Hepatic stellate cell (primary cell): ENCODE results near the gene BCR.

Experiments used
- DNase-seq: peaks from one replicate; pipeline ENCODE4 v3.0.0; 2011; ENCODE audit warnings: low spot score

BCR gene

GRCh38 chr22:23232094-23232905 is 52.0 kb downstream of the BCR start:
- DNase-seq, result no peak

- DNase-seq, result no peak
These were observed 52.8 kb downstream of the BCR start for GRCh38 chr22:23233084-23233531.

GRCh38 chr22:23233752-23234408 is 53.6 kb downstream of the BCR start:
- no peak for DNase-seq

GRCh38 chr22:23234409-23235161 is 54.3 kb downstream of the BCR start:
- DNase-seq, result no peak

GRCh38 chr22:23235425-23235824 is 55.1 kb downstream of the BCR start:
- no peak for DNase-seq

GRCh38 chr22:23236026-23236425 is 55.7 kb downstream of the BCR start:
- DNase-seq, result no peak

- no peak for DNase-seq
These were observed 56.3 kb downstream of the BCR start for GRCh38 chr22:23236440-23237184.

- no peak for DNase-seq
These were observed 57.0 kb downstream of the BCR start for GRCh38 chr22:23237201-23237798.

- no peak for DNase-seq
These were observed 57.5 kb downstream of the BCR start for GRCh38 chr22:23237841-23238240.

- DNase-seq, result no peak
These were observed 58.4 kb downstream of the BCR start for GRCh38 chr22:23238707-23239106.

- no peak for DNase-seq
These were observed 59.1 kb downstream of the BCR start for GRCh38 chr22:23239429-23239828.

- no peak for DNase-seq
These were observed 60.5 kb downstream of the BCR start for GRCh38 chr22:23240639-23241389.

- DNase-seq, result no peak
These were observed 61.5 kb downstream of the BCR start for GRCh38 chr22:23241562-23242472.

- no peak for DNase-seq
These were observed 62.2 kb downstream of the BCR start for GRCh38 chr22:23242473-23243001.

- DNase-seq, result no peak
These were observed 62.8 kb downstream of the BCR start for GRCh38 chr22:23243006-23243573.

GRCh38 chr22:23243859-23244689 is 63.8 kb downstream of the BCR start:
- no peak for DNase-seq

GRCh38 chr22:23244690-23245044 is 64.4 kb downstream of the BCR start:
- no peak for DNase-seq

- DNase-seq, result no peak
These were observed 64.9 kb downstream of the BCR start for GRCh38 chr22:23245045-23245798.
